ENCODE data around the gene OIT3.

OIT3 gene

DNA sequence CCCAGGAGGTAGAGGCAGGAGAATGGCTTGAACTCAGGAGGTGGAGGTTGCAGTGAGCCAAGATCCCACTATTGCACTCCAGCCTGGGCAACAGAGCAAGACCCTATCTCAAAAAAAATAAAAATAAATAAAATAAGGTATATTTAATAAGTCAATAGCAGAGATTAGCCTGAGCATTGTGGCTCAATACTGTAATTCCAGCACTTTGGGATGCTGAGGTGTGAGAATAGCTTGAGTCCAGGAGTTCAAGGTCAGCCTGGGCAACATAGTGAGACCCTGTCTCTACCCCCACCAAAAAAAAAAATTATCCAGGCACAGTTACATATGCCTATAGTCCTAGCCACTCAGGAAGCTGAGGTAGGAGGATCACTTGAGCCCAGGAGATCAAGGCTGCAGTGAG lies 38.4 kb upstream of the OIT3 start:
- Histone ChIP-seq H3K4me3 (ENCODE audit: low read depth, low read length) (no peak overlapping the region), H3K27ac (no peak overlapping the region), H3K27me3 (ENCODE audit: insufficient read depth, low read depth, severe bottlenecking) (no peaks in the 10 kb centered on the region), H3K9me3 (ENCODE audit: severe bottlenecking) (no peaks in the 10 kb centered on the region), H3K36me3 (no peaks in the 10 kb centered on the region; the same call in 1 of the 2 replicates)
- TF ChIP-seq, protein P1, sequence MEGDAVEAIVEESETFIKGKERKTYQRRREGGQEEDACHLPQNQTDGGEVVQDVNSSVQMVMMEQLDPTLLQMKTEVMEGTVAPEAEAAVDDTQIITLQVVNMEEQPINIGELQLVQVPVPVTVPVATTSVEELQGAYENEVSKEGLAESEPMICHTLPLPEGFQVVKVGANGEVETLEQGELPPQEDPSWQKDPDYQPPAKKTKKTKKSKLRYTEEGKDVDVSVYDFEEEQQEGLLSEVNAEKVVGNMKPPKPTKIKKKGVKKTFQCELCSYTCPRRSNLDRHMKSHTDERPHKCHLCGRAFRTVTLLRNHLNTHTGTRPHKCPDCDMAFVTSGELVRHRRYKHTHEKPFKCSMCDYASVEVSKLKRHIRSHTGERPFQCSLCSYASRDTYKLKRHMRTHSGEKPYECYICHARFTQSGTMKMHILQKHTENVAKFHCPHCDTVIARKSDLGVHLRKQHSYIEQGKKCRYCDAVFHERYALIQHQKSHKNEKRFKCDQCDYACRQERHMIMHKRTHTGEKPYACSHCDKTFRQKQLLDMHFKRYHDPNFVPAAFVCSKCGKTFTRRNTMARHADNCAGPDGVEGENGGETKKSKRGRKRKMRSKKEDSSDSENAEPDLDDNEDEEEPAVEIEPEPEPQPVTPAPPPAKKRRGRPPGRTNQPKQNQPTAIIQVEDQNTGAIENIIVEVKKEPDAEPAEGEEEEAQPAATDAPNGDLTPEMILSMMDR (IDR thresholded peaks at IDR 0.05; ENCODE audit: low read depth, low read length), result no peak
- no peak for DNase-seq

- no peak for DNase-seq
- no peak overlapping the region for H3K27ac ChIP-seq
- no peaks in the 10 kb centered on the region for H3K9me3 ChIP-seq (ENCODE audit: severe bottlenecking)
- no peaks in the 10 kb centered on the region; the same call in 1 of the 2 replicates for H3K36me3 ChIP-seq
- no peaks in the 10 kb centered on the region for H3K27me3 ChIP-seq (ENCODE audit: insufficient read depth, low read depth, severe bottlenecking)
- H3K4me3 ChIP-seq (ENCODE audit: low read depth, low read length), result no peak overlapping the region
- TF ChIP-seq, protein P1 (IDR thresholded peaks at IDR 0.05; ENCODE audit: low read depth, low read length), result no peak
Measured at GRCh38 chr10:72855790-72856189, 37.7 kb upstream of the OIT3 start.

DNA sequence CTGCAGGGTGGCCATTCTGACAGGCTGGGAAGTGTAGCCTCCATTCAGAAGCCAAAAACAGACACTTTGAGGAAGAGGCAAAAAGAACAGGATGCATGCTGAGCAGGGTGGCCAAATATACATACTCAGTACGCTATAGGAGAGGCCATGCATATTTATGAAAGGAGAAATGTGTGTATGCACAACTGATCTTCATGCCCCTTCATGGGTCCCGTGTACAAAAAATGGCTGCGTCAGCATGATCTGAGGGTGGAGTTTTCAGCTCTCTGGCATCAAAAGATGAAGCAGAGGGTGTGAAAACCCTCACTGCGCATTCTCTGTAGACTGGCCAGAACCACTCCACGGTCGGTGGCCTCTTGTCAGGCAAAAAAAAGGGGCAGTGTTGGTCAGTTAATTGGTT lies 35.5 kb upstream of the OIT3 start:
- Histone ChIP-seq H3K9me3 (ENCODE audit: severe bottlenecking) (no peaks in the 10 kb centered on the region), H3K27me3 (ENCODE audit: insufficient read depth, low read depth, severe bottlenecking) (no peaks in the 10 kb centered on the region), H3K27ac (no peak overlapping the region), H3K36me3 (no peaks in the 10 kb centered on the region; the same call in 1 of the 2 replicates), H3K4me3 (ENCODE audit: low read depth, low read length) (no peak overlapping the region)
- DNase-seq, result no peak
- TF ChIP-seq, protein P1 (IDR thresholded peaks at IDR 0.05; ENCODE audit: low read depth, low read length), result no peak

DNA sequence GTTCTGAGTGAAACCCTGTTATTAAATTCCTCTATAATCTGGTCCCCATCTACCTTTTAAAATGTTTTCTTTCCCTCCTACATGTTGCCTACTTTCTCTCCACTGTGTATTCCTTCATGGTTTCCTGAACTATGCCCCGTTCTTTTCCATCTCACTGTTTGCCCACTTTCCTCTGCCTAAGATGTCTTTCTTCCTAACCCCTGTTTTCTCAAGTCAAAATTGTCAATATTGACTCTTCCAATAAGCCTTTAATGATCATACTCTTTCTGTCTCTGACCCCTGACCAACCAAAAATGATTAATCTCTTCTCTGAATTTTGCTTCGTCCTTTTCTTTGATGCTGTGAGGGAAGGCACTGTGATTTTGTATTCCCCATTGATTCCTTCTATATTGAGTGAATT lies 30.6 kb upstream of the OIT3 start:
- H3K9me3 ChIP-seq (ENCODE audit: severe bottlenecking), result no peaks in the 10 kb centered on the region
- no peak overlapping the region for H3K4me3 ChIP-seq (ENCODE audit: low read depth, low read length)
- TF ChIP-seq, protein P1 (IDR thresholded peaks at IDR 0.05; ENCODE audit: low read depth, low read length), result no peak
- H3K27me3 ChIP-seq (ENCODE audit: insufficient read depth, low read depth, severe bottlenecking), result no peaks in the 10 kb centered on the region
- H3K36me3 ChIP-seq, result no peaks in the 10 kb centered on the region; the same call in 1 of the 2 replicates
- no peak for DNase-seq
- H3K27ac ChIP-seq, result no peak overlapping the region

DNA sequence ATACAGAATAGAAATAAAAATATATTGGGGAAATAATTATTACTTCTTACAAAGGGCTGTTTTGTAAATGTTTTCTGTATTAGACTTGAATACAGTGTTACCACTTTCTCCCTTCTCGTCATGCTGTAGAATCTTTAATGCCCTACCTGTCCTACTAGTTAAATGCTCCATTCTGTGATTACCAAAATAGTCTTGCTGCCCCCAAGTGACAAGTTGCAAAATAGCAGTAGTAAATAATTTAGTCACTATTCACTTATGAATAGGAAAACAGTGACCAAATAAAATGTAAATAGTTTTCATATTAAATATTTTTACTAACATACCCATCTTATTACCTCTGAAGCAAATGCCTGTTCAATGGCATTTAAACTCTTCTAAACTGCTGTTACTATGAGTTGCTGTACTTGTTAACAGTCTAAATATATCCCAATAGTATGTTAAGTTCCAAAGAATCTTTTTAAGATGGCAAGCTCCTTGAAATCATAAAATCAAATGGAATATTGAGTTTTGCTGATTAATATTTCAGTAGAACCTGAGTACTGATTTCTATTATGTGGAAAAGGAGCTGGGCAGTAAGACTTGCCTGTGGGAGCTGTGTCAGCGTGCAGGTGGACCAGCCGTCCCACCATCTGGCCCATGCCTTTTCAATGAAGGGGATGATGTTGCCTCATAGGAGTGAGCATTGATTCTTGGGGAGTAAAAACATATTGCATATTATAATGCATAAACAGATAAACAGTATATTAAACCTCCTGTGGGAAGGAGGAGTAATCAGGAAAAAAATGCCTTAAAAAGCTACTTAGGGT lies 18.1 kb upstream of the OIT3 start:
- TF ChIP-seq, protein P1 (IDR thresholded peaks at IDR 0.05; ENCODE audit: low read depth, low read length), result no peak
- DNase-seq, result no peak
- H3K27ac ChIP-seq, result no peak overlapping the region
- peaks cover 3% of the 10 kb centered on the region; the same call in 1 of the 2 replicates for H3K36me3 ChIP-seq
- H3K27me3 ChIP-seq (ENCODE audit: insufficient read depth, low read depth, severe bottlenecking), result no peaks in the 10 kb centered on the region
- H3K9me3 ChIP-seq (ENCODE audit: severe bottlenecking), result no peaks in the 10 kb centered on the region
- H3K4me3 ChIP-seq (ENCODE audit: low read depth, low read length), result no peak overlapping the region

Measured in WERI-Rb-1 (cell line).